PC-3 (cell line): Measurements from ENCODE around the gene ATP8A2.

Experiments used
- CTCF ChIP-seq: fragments of 300-600 bp; sonication (generic); conservative IDR thresholded peaks from 2 replicates; pipeline ENCODE4 v1.5.1; 2017; ENCODE audit warnings: antibody characterized with exemption, low read depth, mild to moderate bottlenecking, low read length
- EZH2phosphoT487 ChIP-seq: fragments of 300-600 bp; sonication (generic); IDR thresholded peaks from 2 replicates; pipeline ENCODE4 v1.6.1; 2018; ENCODE audit warnings: mild to moderate bottlenecking, antibody characterized with exemption, low read length, borderline replicate concordance

- TF ChIP-seq CTCF (no peak), EZH2phosphoT487 (no peak)
Observed at GRCh38 chr13:25746131-25746530, 374.4 kb downstream of the ATP8A2 start.
